Gastrocnemius medialis (tissue), 4 donors: ENCODE measurements around the gene PASD1.

Experiments
- CTCF ChIP-seq, 5 experiments: fragments of 450-650 bp in 3 of 5; fragments of 200-600 bp in 2 of 5; sonication (generic) in 2 of 5; IDR thresholded peaks in 4 of 5; conservative IDR thresholded peaks in 1 of 5; 1 replicate in 4 of 5; 2 replicates in 1 of 5; pipeline ENCODE4 v1.5.1; 2016 to 2019; ENCODE audit warnings: antibody characterized with exemption in 5 of 5, mild to moderate bottlenecking in 3 of 5, moderate library complexity in 3 of 5
- POLR2A ChIP-seq, 2 donors: fragments of 450-650 bp; IDR thresholded peaks; one replicate each; pipeline ENCODE4 v1.6.1; 2017; ENCODE audit warnings: antibody characterized with exemption in 2 of 2, mild to moderate bottlenecking in 2 of 2, moderate library complexity in 2 of 2

DNA sequence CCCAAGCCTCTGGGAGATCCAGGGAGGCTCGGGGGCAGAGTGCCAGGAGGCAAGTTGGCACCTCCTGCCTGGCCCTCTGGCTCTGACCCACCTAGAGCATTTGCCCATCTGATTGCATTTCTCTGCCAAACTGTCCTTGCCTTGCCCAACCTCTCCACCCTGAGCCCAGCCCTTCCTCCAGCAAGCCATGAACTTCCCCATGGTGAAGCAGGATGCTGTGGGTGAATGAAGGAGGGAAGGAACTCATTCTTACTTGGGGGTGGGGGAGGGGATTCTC lies 161.8 kb downstream of the PASD1 start:
- no peak for TF ChIP-seq CTCF (IDR thresholded peaks at IDR 0.05 in 4 of 5, conservative IDR thresholded peaks at IDR 0.05 in 1 of 5)
- no peak for TF ChIP-seq POLR2A (IDR thresholded peaks at IDR 0.05)
